BE2C (cell line): ENCODE data around the gene SRP72.
A peak's percentile ranks its signal among the peaks of the same experiment; 100 is the strongest.

Source experiments
- DNase-seq: peaks from one replicate; pipeline ENCODE4 v3.0.0-alpha.2; 2020
- H3K27me3 ChIP-seq: fragments of 250-450 bp; sonication (Bioruptor Pico); 2 replicates; pipeline ENCODE4 v1.5.1; 2020; ENCODE audit warnings: mild to moderate bottlenecking
- H3K36me3 ChIP-seq: fragments of 250-450 bp; sonication (Bioruptor Pico); 2 replicates; pipeline ENCODE4 v1.5.1; 2020; ENCODE audit warnings: mild to moderate bottlenecking
- H3K4me1 ChIP-seq: fragments of 250-450 bp; sonication (Bioruptor Pico); 2 replicates; pipeline ENCODE4 v1.5.1; 2020
- H3K4me3 ChIP-seq: 2 replicates; pipeline ENCODE4 v1.5.1; 2011; ENCODE audit warnings: low read depth, low read length
- H3K9me3 ChIP-seq: fragments of 250-450 bp; sonication (Bioruptor Pico); 2 replicates; pipeline ENCODE4 v1.5.1; 2020
- CTCF ChIP-seq: IDR thresholded peaks from 2 replicates; pipeline ENCODE4 v1.5.1; 2012; ENCODE audit warnings: mild to moderate bottlenecking, low read depth, low read length

SRP72 gene

GRCh38 chr4:56427179-56427578, 40.2 kb upstream of the SRP72 start:
- no peaks in the 10 kb centered on the region for H3K27me3 ChIP-seq
- no peaks in the 10 kb centered on the region for H3K9me3 ChIP-seq
- H3K4me3 ChIP-seq, result no peak overlapping the region
- H3K36me3 ChIP-seq, result peaks cover 14% of the 10 kb centered on the region
- no peaks in the 10 kb centered on the region for H3K4me1 ChIP-seq
- no peak for TF ChIP-seq CTCF
- no peak for DNase-seq

DNA sequence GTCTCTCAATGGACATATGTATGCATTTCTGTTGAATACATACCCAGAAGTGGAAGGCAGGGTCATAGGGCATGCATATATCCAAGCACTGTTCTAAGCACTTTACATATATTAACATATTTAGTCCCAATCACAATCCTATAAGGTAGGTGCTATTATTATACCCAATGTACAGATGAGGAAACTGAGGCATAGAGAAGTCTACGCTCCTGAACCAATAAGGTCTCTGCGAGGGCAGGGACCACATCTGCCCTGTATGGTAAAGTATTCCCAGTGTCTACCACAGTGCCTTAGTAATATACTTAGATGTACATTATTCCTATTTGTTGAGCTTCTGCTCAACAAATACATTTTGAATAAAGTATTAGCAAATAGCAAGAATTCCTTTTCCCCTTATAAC, 37.2 kb upstream of the SRP72 start:
- Histone ChIP-seq H3K4me1 (no peaks in the 10 kb centered on the region), H3K36me3 (peaks cover 11% of the 10 kb centered on the region), H3K4me3 (no peak overlapping the region), H3K9me3 (no peaks in the 10 kb centered on the region), H3K27me3 (no peaks in the 10 kb centered on the region)
- TF ChIP-seq CTCF, result no peak
- no peak for DNase-seq

- peak overlapping the region; percentile 99 for H3K4me3 ChIP-seq
- H3K27me3 ChIP-seq, result no peaks in the 10 kb centered on the region
- no peaks in the 10 kb centered on the region for H3K9me3 ChIP-seq
- TF ChIP-seq CTCF, result no peak
- DNase-seq, result no peak
- no peaks in the 10 kb centered on the region for H3K4me1 ChIP-seq
- H3K36me3 ChIP-seq, result no peaks in the 10 kb centered on the region
Observed at GRCh38 chr4:56433280-56433679, 34.1 kb upstream of the SRP72 start.

DNA sequence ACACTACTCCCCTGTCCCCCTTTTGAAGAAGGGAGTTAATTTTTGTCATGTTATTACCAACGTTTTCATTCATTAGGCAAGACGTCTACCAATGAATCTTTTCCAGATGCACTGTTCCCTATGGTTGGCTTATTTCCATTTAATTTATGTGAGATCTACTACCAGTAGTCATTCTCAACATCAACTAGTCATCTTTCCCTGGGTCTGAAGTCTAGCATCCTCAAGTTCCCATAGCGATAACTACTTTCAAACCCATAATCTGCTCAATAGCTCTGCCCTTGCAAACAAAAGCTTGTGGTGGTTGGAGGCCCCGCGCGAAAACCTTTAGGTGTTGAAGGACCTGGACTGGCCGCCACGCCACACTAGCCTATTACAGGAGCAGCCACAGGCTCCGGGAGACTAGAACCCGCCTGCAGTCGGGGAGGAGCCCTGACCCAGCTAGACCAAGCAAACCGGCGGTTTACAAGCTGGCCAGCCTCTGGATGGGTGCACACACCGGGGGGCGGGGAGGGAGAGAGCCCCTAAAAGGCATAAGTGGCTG, 32.7 kb upstream of the SRP72 start:
- no peaks in the 10 kb centered on the region; the same call in 1 of the 2 replicates for H3K36me3 ChIP-seq
- peak overlapping the region; percentile 99 for H3K4me3 ChIP-seq
- peak; percentile 76 for DNase-seq
- no peaks in the 10 kb centered on the region for H3K27me3 ChIP-seq
- TF ChIP-seq CTCF, result no peak
- no peaks in the 10 kb centered on the region for H3K9me3 ChIP-seq
- H3K4me1 ChIP-seq, result no peaks in the 10 kb centered on the region

DNA sequence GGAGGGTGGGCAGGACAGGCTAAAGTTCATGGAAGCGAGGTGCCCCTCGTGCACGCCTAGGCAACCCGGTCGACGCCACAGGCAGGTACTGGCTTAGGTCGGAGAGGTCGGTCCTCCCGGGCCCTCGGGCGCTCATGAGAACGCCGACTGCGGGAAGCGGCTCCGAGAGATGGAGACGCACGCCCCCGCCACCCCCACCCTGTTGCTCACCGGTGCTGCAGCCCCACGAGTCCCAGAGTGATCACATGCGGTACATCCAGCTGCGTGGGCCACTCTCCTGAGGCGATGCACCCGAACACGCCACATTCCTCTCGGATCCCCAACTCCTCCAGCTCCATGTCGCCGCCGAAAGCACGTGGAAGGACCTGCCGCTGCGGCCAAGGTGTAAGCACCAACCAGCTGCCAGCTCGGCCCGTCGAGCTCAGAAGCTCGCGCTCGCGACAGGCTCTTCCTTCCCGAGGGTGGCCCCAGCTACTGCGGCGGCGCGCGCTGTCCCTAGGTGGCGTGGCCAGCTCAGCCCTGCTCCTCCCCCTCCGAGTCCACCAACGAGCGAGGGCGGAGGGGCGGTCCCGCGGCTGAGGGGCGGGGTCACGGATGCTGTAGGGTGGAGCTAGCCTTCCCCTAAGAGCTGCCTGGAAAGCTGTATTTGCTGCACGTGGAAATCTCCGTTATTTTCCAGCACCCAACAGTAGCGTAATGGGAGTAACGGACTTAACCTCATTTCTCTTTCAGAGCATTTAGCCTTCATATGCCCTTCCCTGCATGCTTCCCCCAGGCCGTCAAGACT, 32.1 kb upstream of the SRP72 start, which contains the start of gene PPAT:
TSS of gene PPAT (minus strand) at position 476 of the 787 bp plus-strand sequence. CDS start at position 338, 138 bp downstream.
- 0 out of 2 replicates have a peak, but pooled peaks have one; percentile 4 for TF ChIP-seq CTCF
- Histone ChIP-seq H3K4me3 (peak within 1 kb of the TSS; percentile 99), H3K4me1 (no peaks in the 10 kb centered on the region), H3K36me3 (no peaks in the 10 kb centered on the region; the same call in 1 of the 2 replicates), H3K9me3 (no peaks in the 10 kb centered on the region), H3K27me3 (no peaks in the 10 kb centered on the region)
- peak; percentile 99 for DNase-seq

- no peak for TF ChIP-seq CTCF
- Histone ChIP-seq H3K27me3 (no peaks in the 10 kb centered on the region), H3K9me3 (no peaks in the 10 kb centered on the region), H3K4me3 (no peak overlapping the region), H3K36me3 (peaks cover 31% of the 10 kb centered on the region), H3K4me1 (no peaks in the 10 kb centered on the region; the same call in 1 of the 2 replicates)
- no peak for DNase-seq
Observed at GRCh38 chr4:56438766-56439165, 28.7 kb upstream of the SRP72 start.
